Ishikawa (cell line): ENCODE data around the gene AMZ2.

Source experiments
- CEBPB ChIP-seq: IDR thresholded peaks from 2 replicates; pipeline ENCODE4 v1.6.1; 2012
- CREB1 ChIP-seq: IDR thresholded peaks from 2 replicates; pipeline ENCODE4 v1.6.1; 2012; ENCODE audit warnings: low read depth
- EP300 ChIP-seq: IDR thresholded peaks from 2 replicates; pipeline ENCODE4 v1.6.1; 2012; ENCODE audit warnings: borderline replicate concordance
- FOXM1 ChIP-seq: IDR thresholded peaks from 2 replicates; pipeline ENCODE4 v1.6.1; 2012; ENCODE audit warnings: low read depth, borderline replicate concordance
- MAX ChIP-seq: IDR thresholded peaks from 2 replicates; pipeline ENCODE4 v1.6.1; 2012
- NFIC ChIP-seq: IDR thresholded peaks from 2 replicates; pipeline ENCODE4 v1.6.1; 2012
- RAD21 ChIP-seq: IDR thresholded peaks from 2 replicates; pipeline ENCODE4 v1.6.1; 2012; ENCODE audit warnings: low read depth
- REST ChIP-seq: IDR thresholded peaks from 2 replicates; pipeline ENCODE4 v1.6.1; 2012; ENCODE audit warnings: low read depth, mild to moderate bottlenecking
- TAF1 ChIP-seq: IDR thresholded peaks from 2 replicates; pipeline ENCODE4 v1.6.1; 2012; ENCODE audit warnings: low read depth, mild to moderate bottlenecking
- TCF12 ChIP-seq: IDR thresholded peaks from 2 replicates; pipeline ENCODE4 v1.6.1; 2012; ENCODE audit warnings: low read depth
- TEAD4 ChIP-seq: IDR thresholded peaks from 2 replicates; pipeline ENCODE4 v1.6.1; 2012
- USF1 ChIP-seq: IDR thresholded peaks from 2 replicates; pipeline ENCODE4 v1.6.1; 2012
- YY1 ChIP-seq: IDR thresholded peaks from 2 replicates; pipeline ENCODE4 v1.6.1; 2012; ENCODE audit warnings: low read depth
- ZBTB7A ChIP-seq: IDR thresholded peaks from 2 replicates; pipeline ENCODE4 v1.6.1; 2012; ENCODE audit warnings: low read depth

GRCh38 chr17:68296217-68297191 lies 48.7 kb downstream of the AMZ2 start:
- TF ChIP-seq TAF1 (no peak), REST (no peak), CREB1 (no peak), NFIC (no peak), TCF12 (no peak), MAX (no peak), YY1 (no peak), FOXM1 (no peak), TEAD4 (no peak), RAD21 (no peak), EP300 (no peak), USF1 (no peak), CEBPB (no peak), ZBTB7A (no peak)
